GM23338 (cell line): ENCODE data around the gene FASTK.

Experiments used
- CREB1 ChIP-seq: fragments of 250-450 bp; sonication (Bioruptor Pico); IDR thresholded peaks from 2 replicates; pipeline ENCODE4 v1.5.0; 2020; ENCODE audit warnings: low read depth, mild to moderate bottlenecking, moderate library complexity
- CTCF ChIP-seq, 2 experiments: fragments of 200-600 bp in 1 of 2; sonication (generic) in 1 of 2; conservative IDR thresholded peaks; 2 replicates each; pipeline versions ENCODE4 v1.5.1 to v1.6.1; 2016 to 2017; ENCODE audit warnings: antibody characterized with exemption in 2 of 2, low read depth in 2 of 2, mild to moderate bottlenecking in 2 of 2, moderate library complexity in 1 of 2
- ETS1 ChIP-seq: IDR thresholded peaks from 2 replicates; pipeline ENCODE4 v1.6.1; 2016; ENCODE audit warnings: antibody characterized with exemption
- EZH2 ChIP-seq: fragments of 200-600 bp; sonication (generic); IDR thresholded peaks from one replicate; pipeline ENCODE4 v1.8.0; 2017; ENCODE audit warnings: antibody characterized with exemption, mild to moderate bottlenecking, low read depth; ENCODE audit not compliant: unreplicated experiment
- EZH2phosphoT487 ChIP-seq: fragments of 200-600 bp; sonication (generic); IDR thresholded peaks from one replicate; pipeline ENCODE4 v1.8.1; 2018; ENCODE audit warnings: antibody characterized with exemption; ENCODE audit not compliant: unreplicated experiment
- JUNB ChIP-seq: IDR thresholded peaks from one replicate; pipeline ENCODE4 v1.6.1; 2016; ENCODE audit warnings: antibody characterized with exemption; ENCODE audit not compliant: unreplicated experiment
- NANOG ChIP-seq: IDR thresholded peaks from 2 replicates; pipeline ENCODE4 v1.6.1; 2016; ENCODE audit warnings: antibody characterized with exemption, borderline replicate concordance
- POLR2AphosphoS5 ChIP-seq: IDR thresholded peaks from 2 replicates; pipeline ENCODE4 v1.6.1; 2016; ENCODE audit warnings: antibody characterized with exemption, low read depth
- REST ChIP-seq: IDR thresholded peaks from one replicate; pipeline ENCODE4 v1.6.1; 2018; ENCODE audit warnings: antibody characterized with exemption; ENCODE audit not compliant: unreplicated experiment
- STAT1 ChIP-seq: IDR thresholded peaks from one replicate; pipeline ENCODE4 v1.6.1; 2016; ENCODE audit warnings: antibody characterized with exemption; ENCODE audit not compliant: unreplicated experiment
- ZNF114 ChIP-seq: fragments of 250-450 bp; sonication (Bioruptor Pico); IDR thresholded peaks from 2 replicates; pipeline ENCODE4 v1.5.0; 2020; ENCODE audit warnings: mild to moderate bottlenecking, moderate library complexity
- ZNF331 ChIP-seq: fragments of 250-450 bp; sonication (Bioruptor Pico); IDR thresholded peaks from 2 replicates; pipeline ENCODE4 v1.5.0; 2020; ENCODE audit warnings: low read depth, mild to moderate bottlenecking, moderate library complexity
- ZNF462 ChIP-seq: fragments of 250-450 bp; sonication (Bioruptor Pico); IDR thresholded peaks from 2 replicates; pipeline ENCODE4 v1.5.0; 2020; ENCODE audit warnings: mild to moderate bottlenecking, moderate library complexity

GRCh38 chr7:151128144-151128543 is 47.5 kb upstream of the FASTK start:
- TF ChIP-seq CTCF (conservative IDR thresholded peaks at IDR 0.05; ENCODE audit: low read depth in 2 of 2), result no peak
- no peak for TF ChIP-seq EZH2phosphoT487
- no peak for TF ChIP-seq JUNB
- TF ChIP-seq CREB1 (CRISPR knock-in tag), result no peak
- no peak for TF ChIP-seq ZNF114 (CRISPR knock-in tag)
- TF ChIP-seq POLR2AphosphoS5, result no peak
- TF ChIP-seq REST, result no peak
- TF ChIP-seq EZH2, result no peak
- TF ChIP-seq NANOG, result no peak
- no peak for TF ChIP-seq STAT1
- TF ChIP-seq ZNF331, result no peak
- no peak for TF ChIP-seq ETS1
- no peak for TF ChIP-seq ZNF462
